Activated T-cell treated with anti-CD3 and anti-CD28 coated beads, Interleukin-2, amount 50 U/mL, for 24 hours (primary cell): ENCODE measurements around the gene OGG1.

ENCODE experiments used
- DNase-seq: peaks from one replicate; pipeline ENCODE4 v3.0.0-alpha.2; 2020
- H3K27ac Mint-ChIP-seq: 2 replicates; pipeline ENCODE4 v1.8.0; 2020; ENCODE audit warnings: mild to moderate bottlenecking, mixed read lengths
- H3K27me3 Mint-ChIP-seq: 2 replicates; pipeline ENCODE4 v1.8.0; 2020; ENCODE audit warnings: mixed read lengths
- H3K36me3 Mint-ChIP-seq: 2 replicates; pipeline ENCODE4 v1.8.0; 2020; ENCODE audit warnings: low read depth, mixed read lengths
- H3K4me1 Mint-ChIP-seq: 2 replicates; pipeline ENCODE4 v1.8.0; 2020; ENCODE audit warnings: low read depth, mixed read lengths
- H3K4me3 Mint-ChIP-seq: 2 replicates; pipeline ENCODE4 v1.8.0; 2020; ENCODE audit warnings: mild to moderate bottlenecking, moderate library complexity, mixed read lengths
- H3K9me3 Mint-ChIP-seq: 2 replicates; pipeline ENCODE4 v1.8.0; 2020; ENCODE audit warnings: mixed read lengths

The OGG1 gene

GRCh38 chr3:9794400-9794799 lies 44.6 kb downstream of the OGG1 start:
- Mint-ChIP-seq H3K4me1 (peaks cover 60% of the 10 kb centered on the region), H3K36me3 (peaks cover 92% of the 10 kb centered on the region), H3K4me3 (peak overlapping the region; percentile 96), H3K27me3 (no peaks in the 10 kb centered on the region), H3K9me3 (no peaks in the 10 kb centered on the region), H3K27ac (peak overlapping the region; percentile 100)
- no peak for DNase-seq

DNA sequence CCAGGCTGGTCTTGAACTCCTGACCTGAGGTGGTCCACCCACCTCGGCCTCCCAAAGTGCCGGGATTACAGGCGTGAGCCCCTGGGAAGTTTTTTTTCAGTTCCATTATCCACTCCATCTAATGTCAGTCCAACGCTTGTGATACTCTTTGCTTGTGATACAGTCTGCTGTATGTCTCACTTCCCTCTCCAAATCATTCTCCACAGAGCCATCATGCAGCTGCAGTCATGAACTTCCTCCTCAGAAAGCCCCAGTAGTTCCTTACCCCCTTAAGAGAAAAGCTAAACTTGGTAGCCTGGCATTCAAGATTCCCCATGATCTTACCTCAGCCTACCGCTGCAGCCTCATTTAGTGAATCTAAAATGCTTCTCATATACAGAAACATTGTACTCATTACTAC lies 45.5 kb downstream of the OGG1 start:
- peaks cover 52% of the 10 kb centered on the region for H3K4me1 Mint-ChIP-seq
- H3K4me3 Mint-ChIP-seq = peak overlapping the region; percentile 60
- DNase-seq = no peak
- no peaks in the 10 kb centered on the region for H3K27me3 Mint-ChIP-seq
- H3K27ac Mint-ChIP-seq = peak overlapping the region; percentile 100
- H3K9me3 Mint-ChIP-seq = no peaks in the 10 kb centered on the region
- H3K36me3 Mint-ChIP-seq = peaks cover 92% of the 10 kb centered on the region

DNA sequence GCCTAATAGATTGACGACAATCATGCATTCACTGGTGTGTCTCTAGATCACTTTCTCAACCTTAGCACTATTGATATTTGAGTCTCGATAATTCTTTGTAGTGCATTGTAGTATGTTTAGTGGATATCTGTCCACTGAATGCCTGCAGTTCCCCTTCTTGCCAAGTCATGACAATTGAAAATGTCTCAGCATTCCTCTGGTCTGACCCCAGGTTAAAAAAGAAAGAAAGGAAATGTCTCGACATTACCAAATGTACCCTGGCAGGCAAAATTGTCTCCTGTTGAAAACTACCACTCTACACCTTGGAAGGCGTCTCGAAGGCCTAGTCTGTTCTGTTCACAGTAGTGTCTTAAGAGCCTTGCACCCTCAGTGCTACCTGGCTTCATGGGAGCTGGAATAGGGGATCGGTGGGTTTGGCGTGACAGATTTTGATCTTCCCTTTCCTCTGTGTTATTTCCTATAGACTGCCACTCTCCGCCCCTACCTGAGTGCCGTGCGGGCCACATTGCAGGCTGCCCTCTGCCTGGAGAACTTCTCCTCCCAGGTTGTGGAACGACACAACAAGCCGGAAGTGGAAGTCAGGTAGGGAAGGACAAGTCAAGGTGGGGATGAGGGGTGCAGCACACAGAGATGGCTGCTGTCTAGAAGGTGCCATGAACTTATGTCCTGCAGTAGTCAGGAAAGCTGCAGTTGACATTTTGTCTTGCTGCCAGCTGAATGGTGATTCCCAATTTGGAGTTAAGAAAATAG lies 47.6 kb downstream of the OGG1 start:
- H3K27ac Mint-ChIP-seq = peak overlapping the region; percentile 79
- no peaks in the 10 kb centered on the region for H3K27me3 Mint-ChIP-seq
- no peaks in the 10 kb centered on the region for H3K9me3 Mint-ChIP-seq
- no peak overlapping the region for H3K4me3 Mint-ChIP-seq
- peaks cover 93% of the 10 kb centered on the region for H3K36me3 Mint-ChIP-seq
- DNase-seq = no peak
- H3K4me1 Mint-ChIP-seq = peaks cover 33% of the 10 kb centered on the region

- Mint-ChIP-seq H3K36me3 (peaks cover 92% of the 10 kb centered on the region), H3K4me3 (no peak overlapping the region), H3K9me3 (no peaks in the 10 kb centered on the region), H3K27ac (peak overlapping the region; percentile 77), H3K4me1 (peaks cover 20% of the 10 kb centered on the region), H3K27me3 (no peaks in the 10 kb centered on the region)
- no peak for DNase-seq
Observed at GRCh38 chr3:9800529-9800928, 50.8 kb downstream of the OGG1 start.

GRCh38 chr3:9803494-9803893 lies 53.7 kb downstream of the OGG1 start:
- peak overlapping the region; percentile 51 for H3K27ac Mint-ChIP-seq
- peaks cover 95% of the 10 kb centered on the region for H3K36me3 Mint-ChIP-seq
- H3K4me1 Mint-ChIP-seq = peaks cover 27% of the 10 kb centered on the region
- H3K27me3 Mint-ChIP-seq = no peaks in the 10 kb centered on the region
- DNase-seq = no peak
- no peak overlapping the region for H3K4me3 Mint-ChIP-seq
- no peaks in the 10 kb centered on the region for H3K9me3 Mint-ChIP-seq

- Mint-ChIP-seq H3K27me3 (no peaks in the 10 kb centered on the region), H3K4me1 (peaks cover 40% of the 10 kb centered on the region), H3K27ac (peak overlapping the region; percentile 69), H3K4me3 (no peak overlapping the region), H3K36me3 (peaks cover 95% of the 10 kb centered on the region), H3K9me3 (no peaks in the 10 kb centered on the region)
- DNase-seq = no peak
Observed at GRCh38 chr3:9804996-9805395, 55.2 kb downstream of the OGG1 start.

DNA sequence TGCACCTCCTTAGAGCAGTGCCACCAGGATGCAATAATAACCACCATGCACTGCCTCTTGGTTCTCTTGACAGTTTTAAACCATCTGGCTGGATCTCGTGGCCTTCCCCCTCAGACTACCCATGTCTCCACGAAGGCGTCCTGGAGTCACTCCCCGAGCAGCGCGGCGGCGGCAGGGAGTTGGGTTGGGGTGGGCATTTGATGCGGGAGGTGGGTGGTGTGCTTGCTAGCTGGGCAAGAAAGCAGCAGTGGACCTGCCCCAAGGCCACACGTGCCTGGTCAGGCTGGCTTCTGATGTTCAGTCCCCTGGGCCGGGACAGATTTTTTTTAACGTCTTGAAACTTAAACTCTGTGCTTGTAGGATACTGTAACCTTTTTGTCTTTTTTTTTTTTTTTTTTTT lies 56.4 kb downstream of the OGG1 start:
- Mint-ChIP-seq H3K36me3 (peaks cover 90% of the 10 kb centered on the region), H3K27me3 (no peaks in the 10 kb centered on the region), H3K4me3 (no peak overlapping the region), H3K27ac (peak overlapping the region; percentile 69), H3K4me1 (peaks cover 47% of the 10 kb centered on the region), H3K9me3 (no peaks in the 10 kb centered on the region)
- DNase-seq = no peak
